ENCODE data around the gene ZKSCAN5.
A peak's percentile ranks its signal among the peaks of the same experiment; 100 is the strongest.

The ZKSCAN5 gene

DNA sequence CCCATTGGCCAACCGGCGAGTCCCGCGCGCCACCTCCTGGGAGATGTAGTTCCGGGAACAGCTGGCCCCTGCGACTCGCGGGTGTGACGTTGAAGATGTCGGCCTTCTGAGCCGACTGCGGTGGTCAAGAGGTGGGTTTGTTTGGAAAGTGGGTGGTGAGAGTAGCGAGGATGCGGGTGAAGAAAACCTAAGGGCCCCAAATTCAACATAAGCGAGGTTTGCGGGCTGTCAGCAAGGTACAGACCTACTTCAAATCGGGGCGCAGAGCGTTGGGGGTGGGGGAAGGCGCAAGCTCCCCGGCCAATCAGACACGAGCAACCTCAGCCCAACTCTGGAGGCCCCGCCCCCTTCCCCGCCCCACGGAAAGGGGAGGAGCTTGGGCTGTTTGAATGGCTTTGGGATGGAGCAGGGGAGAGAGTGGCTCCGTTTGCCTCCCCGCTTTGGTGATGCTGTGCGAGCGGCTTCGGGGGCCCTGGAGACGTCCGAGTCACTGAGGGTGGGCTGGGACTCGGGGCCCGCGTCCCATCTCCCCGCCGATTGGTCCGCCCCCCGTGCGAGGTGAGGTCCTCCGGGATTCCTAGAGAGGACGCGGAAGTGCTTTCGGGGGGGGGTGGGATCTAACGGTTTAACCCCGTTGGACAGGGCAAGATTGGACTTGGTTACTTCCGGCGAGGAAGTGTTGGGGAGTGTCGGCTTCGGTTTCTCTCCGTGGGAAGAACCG, at the start of gene ZKSCAN5:
TSS of gene ZKSCAN5 (plus strand) at position 60 of the 721 bp plus-strand sequence. CDS start 1,383 bp downstream, outside the sequence.
- Histone ChIP-seq H3K4me1 (ENCODE audit: control insufficient read depth, insufficient read depth, low read length) (no peaks in the 10 kb centered on the region), H3K27me3 (ENCODE audit: control insufficient read depth, insufficient read depth, low read length) (no peaks in the 10 kb centered on the region), H3K27ac (ENCODE audit: low read length) (no peak within 1 kb of the TSS), H3K36me3 (ENCODE audit: control insufficient read depth, insufficient read depth, low read length) (no peaks in the 10 kb centered on the region), H3K4me3 (ENCODE audit: low read length) (peak within 1 kb of the TSS; percentile 71; the same call in 1 of the 2 replicates), H3K9me3 (ENCODE audit: control insufficient read depth, insufficient read depth, low read length) (no peaks in the 10 kb centered on the region)
- peak; percentile 60 for DNase-seq (ENCODE audit: low read depth, low spot score)
- no CpG with 5 or more reads among the region's 53 CpGs for WGBS (ENCODE audit: insufficient coverage, insufficient read length)

DNA sequence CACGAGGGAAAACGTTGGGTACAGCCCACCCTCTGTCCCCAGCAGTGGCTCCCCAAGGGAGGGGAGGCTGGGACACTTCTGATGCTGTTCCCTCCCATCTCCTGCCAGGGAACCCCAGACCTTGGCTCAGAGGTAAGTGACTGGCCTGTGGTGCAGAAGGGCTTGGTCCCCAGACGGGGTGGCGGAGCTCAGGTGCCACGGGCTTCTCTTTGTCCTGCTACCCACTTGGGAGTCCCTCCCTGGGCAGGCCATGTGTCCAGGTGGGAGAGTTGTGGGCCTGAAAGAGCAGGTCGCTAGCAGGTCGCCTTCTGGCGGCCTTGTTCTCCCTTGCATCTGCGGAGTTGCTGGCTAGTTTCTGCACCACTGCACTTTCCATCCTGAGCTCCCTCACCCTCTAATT, 48.6 kb upstream of the ZKSCAN5 start:
- DNase-seq (ENCODE audit: low read depth, low spot score): no peak
- H3K27me3 ChIP-seq (ENCODE audit: control insufficient read depth, insufficient read depth, low read length): no peaks in the 10 kb centered on the region
- peaks cover 43% of the 10 kb centered on the region for H3K36me3 ChIP-seq (ENCODE audit: control insufficient read depth, insufficient read depth, low read length)
- H3K9me3 ChIP-seq (ENCODE audit: control insufficient read depth, insufficient read depth, low read length): no peaks in the 10 kb centered on the region
- WGBS (ENCODE audit: insufficient coverage, insufficient read length): no CpG with 5 or more reads among the region's 9 CpGs
- no peaks in the 10 kb centered on the region for H3K4me1 ChIP-seq (ENCODE audit: control insufficient read depth, insufficient read depth, low read length)
- no peak overlapping the region for H3K4me3 ChIP-seq (ENCODE audit: low read length)
- no peak overlapping the region for H3K27ac ChIP-seq (ENCODE audit: low read length)

DNA sequence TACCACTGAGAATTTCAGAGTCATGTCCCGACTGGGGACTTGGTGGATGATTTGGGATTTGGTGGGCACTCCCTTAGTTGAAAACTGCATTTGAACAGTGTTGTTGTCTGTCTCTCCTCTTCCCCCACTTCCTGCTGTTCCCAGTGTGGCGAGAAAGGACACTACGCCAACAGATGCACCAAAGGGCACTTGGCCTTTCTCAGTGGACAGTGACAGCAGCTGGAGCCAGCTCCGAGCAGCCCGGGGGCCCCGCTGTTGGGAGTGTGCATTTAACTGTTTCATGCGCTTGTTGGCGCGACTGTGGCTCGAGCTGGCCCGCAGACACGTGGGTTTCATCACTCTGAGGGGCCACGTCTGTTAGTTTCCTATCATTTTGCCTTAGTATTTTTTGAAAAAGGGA, 48.2 kb upstream of the ZKSCAN5 start:
- no CpG with 5 or more reads among the region's 13 CpGs for WGBS (ENCODE audit: insufficient coverage, insufficient read length)
- peaks cover 41% of the 10 kb centered on the region for H3K36me3 ChIP-seq (ENCODE audit: control insufficient read depth, insufficient read depth, low read length)
- H3K4me3 ChIP-seq (ENCODE audit: low read length): no peak overlapping the region
- H3K27me3 ChIP-seq (ENCODE audit: control insufficient read depth, insufficient read depth, low read length): no peaks in the 10 kb centered on the region
- H3K9me3 ChIP-seq (ENCODE audit: control insufficient read depth, insufficient read depth, low read length): no peaks in the 10 kb centered on the region
- H3K27ac ChIP-seq (ENCODE audit: low read length): no peak overlapping the region
- H3K4me1 ChIP-seq (ENCODE audit: control insufficient read depth, insufficient read depth, low read length): no peaks in the 10 kb centered on the region
- no peak for DNase-seq (ENCODE audit: low read depth, low spot score)

DNA sequence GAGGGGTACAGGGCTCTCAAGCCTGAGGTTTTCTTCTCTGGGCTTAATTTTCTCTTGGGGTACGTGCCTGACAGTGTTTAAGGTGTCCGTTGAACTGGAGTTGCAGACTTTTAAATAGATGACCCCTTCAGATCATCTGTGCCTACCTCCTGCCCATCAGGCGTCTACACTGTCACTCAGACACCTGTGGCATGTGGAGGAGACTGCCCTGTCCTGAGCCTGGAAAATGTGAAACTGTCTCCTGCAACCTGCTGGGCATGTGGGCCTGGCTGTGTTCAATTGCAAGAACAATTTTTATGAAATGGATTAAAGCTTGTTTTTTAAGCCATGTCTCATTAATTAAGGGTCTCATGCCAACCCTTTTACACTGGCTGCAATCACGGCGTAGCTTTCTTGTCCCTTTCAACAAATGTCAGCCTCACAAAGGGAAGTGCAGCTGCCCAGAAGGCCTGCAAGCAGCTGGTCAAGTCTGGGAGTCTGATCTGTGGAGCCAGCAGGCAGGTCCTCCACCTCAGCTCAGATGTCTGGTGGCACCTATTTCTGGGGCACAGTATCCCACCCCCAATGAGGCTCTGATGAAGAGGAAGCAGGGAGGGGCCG, 47.3 kb upstream of the ZKSCAN5 start:
- Histone ChIP-seq H3K36me3 (ENCODE audit: control insufficient read depth, insufficient read depth, low read length) (peaks cover 34% of the 10 kb centered on the region), H3K9me3 (ENCODE audit: control insufficient read depth, insufficient read depth, low read length) (no peaks in the 10 kb centered on the region), H3K27me3 (ENCODE audit: control insufficient read depth, insufficient read depth, low read length) (no peaks in the 10 kb centered on the region), H3K4me1 (ENCODE audit: control insufficient read depth, insufficient read depth, low read length) (no peaks in the 10 kb centered on the region), H3K27ac (ENCODE audit: low read length) (no peak overlapping the region), H3K4me3 (ENCODE audit: low read length) (no peak overlapping the region)
- no CpG with 5 or more reads among the region's 6 CpGs for WGBS (ENCODE audit: insufficient coverage, insufficient read length)
- no peak for DNase-seq (ENCODE audit: low read depth, low spot score)

DNA sequence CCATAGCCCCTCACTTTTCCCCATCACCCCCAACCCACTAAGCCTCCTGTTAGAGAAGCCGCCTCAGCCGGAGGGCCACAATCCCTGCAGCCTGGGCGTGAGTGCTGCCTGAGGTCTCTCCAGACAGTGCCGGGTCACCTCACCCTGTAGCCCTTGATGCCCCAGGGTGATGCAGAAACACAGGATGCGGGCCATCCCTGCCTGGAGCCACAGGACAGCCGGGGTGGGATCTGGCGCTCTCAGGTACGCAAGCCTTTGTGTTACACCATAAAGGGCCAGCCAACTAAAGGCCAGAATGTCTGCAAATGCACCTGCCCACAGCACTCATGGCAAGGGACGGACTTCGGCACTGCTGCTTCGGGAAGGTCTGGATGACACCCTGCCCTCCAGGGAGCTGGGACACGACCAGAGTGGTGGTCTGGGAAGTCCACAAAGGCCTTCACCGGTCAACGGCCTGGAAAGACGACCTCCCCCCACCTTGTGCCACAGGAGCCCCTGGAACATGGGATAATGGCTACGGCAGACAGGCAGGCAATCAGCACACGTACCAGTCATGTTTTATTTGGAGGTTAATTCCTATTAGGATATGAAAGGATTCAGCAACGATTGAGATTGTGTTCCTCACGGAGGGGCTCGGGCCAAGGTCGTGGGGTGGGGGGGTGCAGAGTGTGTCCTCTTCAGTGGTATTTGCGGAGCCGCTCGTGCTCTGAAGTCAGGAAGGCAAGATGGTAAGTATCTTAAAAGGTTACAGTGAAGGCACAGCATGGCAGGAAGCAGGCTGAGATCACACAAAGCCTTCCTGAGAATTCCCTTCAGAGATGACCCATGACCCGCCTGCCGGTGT, 46.6 kb upstream of the ZKSCAN5 start:
- DNase-seq (ENCODE audit: low read depth, low spot score): no peak
- no peaks in the 10 kb centered on the region for H3K4me1 ChIP-seq (ENCODE audit: control insufficient read depth, insufficient read depth, low read length)
- H3K27me3 ChIP-seq (ENCODE audit: control insufficient read depth, insufficient read depth, low read length): no peaks in the 10 kb centered on the region
- no peaks in the 10 kb centered on the region for H3K9me3 ChIP-seq (ENCODE audit: control insufficient read depth, insufficient read depth, low read length)
- H3K27ac ChIP-seq (ENCODE audit: low read length): no peak overlapping the region
- H3K4me3 ChIP-seq (ENCODE audit: low read length): no peak overlapping the region
- no CpG with 5 or more reads among the region's 26 CpGs for WGBS (ENCODE audit: insufficient coverage, insufficient read length)
- H3K36me3 ChIP-seq (ENCODE audit: control insufficient read depth, insufficient read depth, low read length): peaks cover 28% of the 10 kb centered on the region

DNA sequence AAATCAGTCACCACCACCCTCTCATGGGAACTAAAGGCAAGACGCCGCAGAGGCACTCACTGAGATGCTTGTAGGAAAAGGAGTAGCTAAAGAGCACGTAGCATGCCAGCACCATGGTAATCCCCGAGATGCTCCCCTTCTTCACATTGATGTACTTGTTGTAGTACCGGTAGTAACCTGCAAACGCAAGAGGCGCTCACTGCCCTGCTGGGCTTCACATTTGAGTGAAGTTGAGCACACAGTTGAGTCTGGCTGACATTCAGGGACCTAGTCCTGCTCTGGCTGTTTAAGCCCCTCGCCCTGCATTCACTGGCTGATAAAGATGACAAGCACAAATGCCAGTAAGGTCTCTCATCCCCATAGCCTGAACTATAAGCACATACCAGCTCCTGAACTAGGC, 45.4 kb upstream of the ZKSCAN5 start:
- H3K4me3 ChIP-seq (ENCODE audit: low read length): no peak overlapping the region
- peaks cover 24% of the 10 kb centered on the region for H3K36me3 ChIP-seq (ENCODE audit: control insufficient read depth, insufficient read depth, low read length)
- H3K27ac ChIP-seq (ENCODE audit: low read length): no peak overlapping the region
- H3K9me3 ChIP-seq (ENCODE audit: control insufficient read depth, insufficient read depth, low read length): no peaks in the 10 kb centered on the region
- DNase-seq (ENCODE audit: low read depth, low spot score): no peak
- no peaks in the 10 kb centered on the region for H3K27me3 ChIP-seq (ENCODE audit: control insufficient read depth, insufficient read depth, low read length)
- no peaks in the 10 kb centered on the region for H3K4me1 ChIP-seq (ENCODE audit: control insufficient read depth, insufficient read depth, low read length)
- WGBS (ENCODE audit: insufficient coverage, insufficient read length): no CpG with 5 or more reads among the region's 8 CpGs

DNA sequence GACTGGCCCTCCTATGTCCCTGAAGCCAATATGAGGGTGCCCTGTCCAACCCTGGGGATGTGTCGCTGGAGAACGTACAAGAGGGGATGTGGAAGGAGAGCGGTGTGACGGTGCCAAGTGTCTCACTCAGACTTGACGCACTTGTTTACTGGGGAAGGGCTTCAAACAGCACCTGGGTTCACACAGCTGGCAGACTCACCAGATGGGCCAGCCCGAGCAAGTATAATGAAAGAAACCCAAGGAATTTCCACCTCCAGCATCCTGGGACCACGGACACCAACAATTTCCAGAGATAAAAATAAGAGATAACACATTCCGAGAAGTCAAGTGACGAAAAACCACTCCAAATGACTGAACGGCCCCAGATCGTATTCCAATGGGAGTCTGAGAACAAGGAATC, 43.8 kb upstream of the ZKSCAN5 start:
- H3K9me3 ChIP-seq (ENCODE audit: control insufficient read depth, insufficient read depth, low read length): no peaks in the 10 kb centered on the region
- H3K36me3 ChIP-seq (ENCODE audit: control insufficient read depth, insufficient read depth, low read length): peaks cover 21% of the 10 kb centered on the region
- DNase-seq (ENCODE audit: low read depth, low spot score): no peak
- WGBS (ENCODE audit: insufficient coverage, insufficient read length): no CpG with 5 or more reads among the region's 11 CpGs
- H3K4me1 ChIP-seq (ENCODE audit: control insufficient read depth, insufficient read depth, low read length): no peaks in the 10 kb centered on the region
- H3K4me3 ChIP-seq (ENCODE audit: low read length): no peak overlapping the region
- H3K27ac ChIP-seq (ENCODE audit: low read length): no peak overlapping the region
- H3K27me3 ChIP-seq (ENCODE audit: control insufficient read depth, insufficient read depth, low read length): no peaks in the 10 kb centered on the region

DNA sequence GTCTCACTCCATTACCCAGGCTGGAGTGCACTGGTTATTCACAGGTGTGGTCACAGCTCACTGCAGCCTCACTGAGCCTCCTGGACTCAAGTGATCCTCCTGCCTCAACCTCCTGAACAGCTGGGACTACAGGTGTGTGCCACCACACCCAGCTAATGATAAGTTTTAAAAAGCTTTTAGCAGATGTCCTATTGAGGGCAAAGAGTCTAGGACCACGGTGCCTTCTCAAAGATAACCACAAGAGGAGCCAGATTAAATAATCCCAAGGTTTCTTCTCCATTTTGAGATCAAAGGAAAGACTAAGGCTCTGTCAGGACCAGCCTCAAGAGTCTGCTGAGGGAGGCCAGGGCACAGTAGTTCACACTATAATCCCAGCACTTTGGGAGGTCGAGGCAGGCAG, 43.2 kb upstream of the ZKSCAN5 start:
- Histone ChIP-seq H3K27me3 (ENCODE audit: control insufficient read depth, insufficient read depth, low read length) (no peaks in the 10 kb centered on the region), H3K27ac (ENCODE audit: low read length) (no peak overlapping the region), H3K36me3 (ENCODE audit: control insufficient read depth, insufficient read depth, low read length) (peaks cover 21% of the 10 kb centered on the region), H3K9me3 (ENCODE audit: control insufficient read depth, insufficient read depth, low read length) (no peaks in the 10 kb centered on the region), H3K4me1 (ENCODE audit: control insufficient read depth, insufficient read depth, low read length) (no peaks in the 10 kb centered on the region), H3K4me3 (ENCODE audit: low read length) (no peak overlapping the region)
- WGBS (ENCODE audit: insufficient coverage, insufficient read length): no CpG with 5 or more reads among the region's 2 CpGs
- no peak for DNase-seq (ENCODE audit: low read depth, low spot score)

DNA sequence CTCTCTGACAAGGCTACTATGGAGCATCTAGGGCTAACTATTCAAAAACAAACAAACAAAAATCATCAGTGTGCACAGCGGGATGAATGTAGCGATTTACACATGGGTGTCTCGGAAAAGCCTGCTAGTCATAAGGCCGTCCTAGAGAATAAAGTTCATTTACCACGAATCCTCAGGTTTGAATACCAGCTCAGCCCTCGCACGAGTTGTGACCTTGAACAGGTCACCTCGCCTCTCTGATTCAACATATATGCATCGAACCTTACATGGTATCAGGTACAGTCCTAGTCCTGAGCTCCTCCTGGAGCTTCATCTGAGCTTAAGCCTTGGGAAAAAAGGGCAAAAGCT, 39.1 kb upstream of the ZKSCAN5 start:
- WGBS (ENCODE audit: insufficient coverage, insufficient read length): no CpG with 5 or more reads among the region's 9 CpGs
- Histone ChIP-seq H3K36me3 (ENCODE audit: control insufficient read depth, insufficient read depth, low read length) (peaks cover 6% of the 10 kb centered on the region; the same call in 1 of the 2 replicates), H3K9me3 (ENCODE audit: control insufficient read depth, insufficient read depth, low read length) (no peaks in the 10 kb centered on the region), H3K27me3 (ENCODE audit: control insufficient read depth, insufficient read depth, low read length) (no peaks in the 10 kb centered on the region), H3K4me3 (ENCODE audit: low read length) (peak overlapping the region; percentile 83), H3K4me1 (ENCODE audit: control insufficient read depth, insufficient read depth, low read length) (no peaks in the 10 kb centered on the region), H3K27ac (ENCODE audit: low read length) (no peak overlapping the region)
- DNase-seq (ENCODE audit: low read depth, low spot score): no peak

DNA sequence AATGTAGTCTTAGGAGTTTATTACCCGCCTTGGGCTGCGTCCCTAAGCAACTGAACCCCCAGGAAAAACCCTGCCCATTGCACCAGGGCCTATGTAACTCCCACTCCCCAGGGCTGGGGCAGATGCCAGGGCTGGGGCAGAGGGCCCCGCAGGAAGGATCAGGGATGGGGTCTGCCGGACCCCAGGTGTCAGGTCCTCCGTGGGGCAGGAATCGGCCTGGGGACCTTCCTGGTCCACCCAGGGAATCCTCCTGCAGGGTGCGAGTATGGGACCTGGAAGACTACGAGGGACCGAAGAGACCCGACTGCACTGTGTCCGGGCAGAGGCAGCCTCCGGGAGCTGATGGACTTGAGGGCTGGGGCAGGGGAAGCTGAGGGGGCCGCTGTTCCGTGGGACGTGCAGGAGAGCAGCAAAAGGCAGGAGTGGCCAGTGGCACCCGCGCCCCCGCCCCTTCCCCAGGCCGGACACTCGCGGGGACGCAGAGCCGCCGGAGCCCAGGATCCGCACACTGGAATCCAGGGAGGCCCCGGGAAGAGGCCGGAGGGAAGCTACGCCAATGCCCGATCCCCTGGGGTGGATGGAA, 36.0 kb upstream of the ZKSCAN5 start:
- no peaks in the 10 kb centered on the region for H3K4me1 ChIP-seq (ENCODE audit: control insufficient read depth, insufficient read depth, low read length)
- H3K4me3 ChIP-seq (ENCODE audit: low read length): no peak overlapping the region
- no peaks in the 10 kb centered on the region for H3K9me3 ChIP-seq (ENCODE audit: control insufficient read depth, insufficient read depth, low read length)
- DNase-seq (ENCODE audit: low read depth, low spot score): no peak
- no peak overlapping the region for H3K27ac ChIP-seq (ENCODE audit: low read length)
- no CpG with 5 or more reads among the region's 29 CpGs for WGBS (ENCODE audit: insufficient coverage, insufficient read length)
- H3K36me3 ChIP-seq (ENCODE audit: control insufficient read depth, insufficient read depth, low read length): peaks cover 3% of the 10 kb centered on the region; the same call in 1 of the 2 replicates
- no peaks in the 10 kb centered on the region for H3K27me3 ChIP-seq (ENCODE audit: control insufficient read depth, insufficient read depth, low read length)
